COLO668 (cell line): ENCODE measurements around the gene FIBIN.
"Not testable (repeated sequence)": the region's sequence is repeated elsewhere in the genome, so short reads cannot be mapped to it uniquely, and the experiment has no call there.

Experiments
- DNase-seq: peaks from one replicate; lab custom pipeline; 2025; ENCODE audit not compliant: unreplicated experiment; lab: John Stamatoyannopoulos, UW

The FIBIN gene

DNA sequence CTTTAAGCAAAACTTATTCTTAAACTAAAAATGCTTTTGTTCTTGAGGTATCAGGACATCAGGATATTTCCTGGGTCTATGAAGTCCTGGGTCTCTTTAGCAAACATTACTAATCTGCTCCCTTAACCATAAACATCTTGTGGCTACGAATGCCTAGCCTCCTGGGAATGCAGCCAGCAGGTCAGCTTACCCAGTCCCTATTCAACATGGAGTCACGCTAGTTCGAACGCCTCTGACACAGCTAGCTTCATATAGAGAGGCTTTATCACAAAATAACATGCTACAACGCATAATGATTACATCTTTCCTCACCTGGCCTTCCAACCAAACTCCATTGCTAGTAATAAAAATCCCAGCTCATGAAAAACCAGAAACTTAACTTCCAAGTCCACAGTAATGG is 17.5 kb upstream of the FIBIN start:
- no peak for DNase-seq

DNA sequence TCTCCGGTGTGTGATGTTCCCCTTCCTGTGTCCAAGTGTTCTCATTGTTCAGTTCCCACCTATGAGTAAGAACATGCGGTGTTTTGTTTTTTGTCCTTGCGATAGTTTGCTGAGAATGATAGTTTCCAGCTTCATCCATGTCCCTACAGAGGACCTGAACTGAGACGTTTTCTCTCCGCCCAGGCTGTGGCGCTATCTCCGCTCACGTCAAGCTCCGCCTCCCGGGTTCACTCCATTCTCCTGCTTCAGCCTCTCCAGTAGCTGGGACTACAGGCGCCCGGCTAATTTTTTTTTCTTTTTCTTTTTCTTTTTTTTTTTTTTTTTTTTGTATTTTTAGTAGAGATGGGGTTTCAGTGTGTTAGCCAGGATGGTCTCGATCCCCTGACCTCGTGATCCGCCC is 16.7 kb upstream of the FIBIN start:
- not testable (repeated sequence) for DNase-seq

DNA sequence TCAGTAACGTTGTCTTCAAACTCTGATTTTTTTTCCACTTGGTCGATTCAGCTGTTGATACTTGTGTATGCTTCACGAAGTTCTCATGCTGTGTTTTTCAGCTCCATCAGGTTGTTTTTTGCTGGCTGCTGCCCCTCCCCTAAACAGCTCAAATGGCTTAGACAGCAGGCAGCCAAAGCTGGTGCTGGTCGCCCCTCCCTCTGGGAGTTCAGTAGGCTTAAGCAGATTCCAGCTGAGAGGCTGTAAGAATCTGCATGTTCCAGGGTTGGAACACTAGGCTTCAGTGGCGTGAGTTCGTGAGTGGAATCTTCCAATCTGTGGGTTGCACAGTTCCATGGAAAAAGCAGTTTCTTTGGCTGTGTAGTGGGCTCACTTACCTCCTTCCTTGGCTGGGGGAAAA is 10.3 kb upstream of the FIBIN start:
- no peak for DNase-seq

DNA sequence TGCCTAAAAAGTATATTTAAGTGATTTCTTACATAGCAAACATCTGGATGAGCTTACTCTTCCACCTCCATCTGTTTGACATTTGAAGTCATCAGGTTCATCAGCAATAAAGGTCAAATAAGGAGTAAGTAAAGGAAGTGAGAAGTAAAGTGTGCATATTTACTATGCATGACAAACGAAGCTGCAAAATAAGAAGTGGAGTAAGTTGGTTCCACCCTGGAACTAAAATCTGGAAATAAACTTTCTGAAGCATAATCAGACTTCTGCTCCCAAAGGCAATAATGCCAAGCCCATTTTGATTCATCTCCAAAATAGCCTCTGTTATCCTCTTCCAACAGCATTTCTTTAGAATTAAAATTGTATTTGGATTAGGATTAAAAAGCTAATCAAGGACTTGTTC is 8.4 kb upstream of the FIBIN start:
- no peak for DNase-seq

DNA sequence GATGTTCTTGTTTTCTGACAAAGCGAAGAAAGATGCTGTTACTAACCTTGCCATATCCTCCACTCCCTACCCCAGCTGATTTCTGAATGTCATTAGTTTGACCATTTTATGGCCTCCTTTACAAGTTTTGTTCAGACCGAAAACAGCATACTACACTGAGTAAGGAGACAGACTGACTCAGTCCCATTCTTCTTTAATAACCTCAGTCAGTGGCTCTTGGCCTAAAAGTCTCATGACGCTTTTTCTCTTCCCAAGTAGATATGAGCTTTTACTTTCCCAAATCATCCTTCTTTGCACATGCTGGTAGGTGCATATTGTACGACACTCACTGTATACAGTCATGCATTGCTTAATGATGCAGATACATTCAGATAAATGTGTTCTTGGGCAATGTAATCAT is 8.0 kb upstream of the FIBIN start:
- DNase-seq = no peak

DNA sequence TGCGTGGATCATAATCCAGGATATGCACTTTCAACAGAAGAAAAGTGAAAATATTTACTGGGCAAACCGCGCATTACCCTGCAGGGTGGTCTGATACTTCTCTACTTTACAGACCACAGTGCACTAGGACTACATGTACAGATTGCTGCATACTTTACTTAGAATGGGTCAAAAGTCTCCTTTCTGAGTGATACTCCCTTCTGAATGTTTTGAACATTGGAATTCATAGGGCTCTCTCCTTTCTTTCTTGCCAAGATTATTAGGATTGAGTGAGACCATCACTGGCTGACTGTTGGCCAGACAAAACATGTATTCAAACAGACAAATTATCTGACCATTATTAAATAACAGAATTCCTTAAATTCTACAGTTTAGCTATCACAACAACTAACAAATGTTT is 6.6 kb upstream of the FIBIN start:
- DNase-seq = no peak

DNA sequence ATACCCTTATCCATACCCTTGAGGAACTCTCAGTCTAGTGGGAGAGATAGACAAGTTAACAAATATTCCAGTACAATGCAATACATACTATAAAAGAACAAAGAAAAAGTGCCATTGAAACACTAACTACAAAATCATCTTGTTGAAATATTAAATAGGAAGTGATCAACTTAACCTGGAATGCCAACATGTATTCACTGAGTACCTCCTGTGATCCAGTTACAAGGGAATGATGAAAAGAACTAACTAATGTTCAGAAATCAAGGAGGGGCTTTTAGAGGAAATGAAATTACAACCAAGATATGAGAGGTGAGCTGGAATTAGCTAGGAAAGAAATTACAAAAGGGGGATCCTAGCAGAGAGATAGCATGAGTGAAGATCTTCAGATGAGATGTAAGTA is 6.2 kb upstream of the FIBIN start:
- no peak for DNase-seq

DNA sequence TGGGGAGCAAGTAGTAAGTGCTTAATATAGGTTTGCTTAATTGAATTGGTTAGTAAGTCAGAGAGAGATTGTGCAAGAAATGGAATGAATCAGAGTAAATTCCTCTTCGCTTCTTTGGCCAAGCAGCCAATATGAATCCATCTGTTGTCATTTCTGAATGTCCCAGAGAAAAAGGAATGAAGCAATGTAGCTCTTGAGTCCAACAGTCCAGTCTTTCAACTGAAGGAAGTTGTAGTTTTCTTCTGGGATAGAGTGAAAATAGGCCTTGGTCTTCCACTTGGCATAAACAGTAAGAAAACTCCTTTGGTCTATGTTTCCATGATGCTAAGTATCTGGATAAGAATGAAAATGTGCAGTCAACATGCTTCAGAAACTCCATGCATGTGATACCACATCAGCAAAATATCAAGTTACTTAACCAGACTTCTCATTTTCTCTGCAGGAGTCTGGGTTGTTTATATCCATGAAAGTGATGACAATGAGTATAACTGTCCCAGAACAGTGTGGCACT is 1.8 kb upstream of the FIBIN start:
- no peak for DNase-seq

DNA sequence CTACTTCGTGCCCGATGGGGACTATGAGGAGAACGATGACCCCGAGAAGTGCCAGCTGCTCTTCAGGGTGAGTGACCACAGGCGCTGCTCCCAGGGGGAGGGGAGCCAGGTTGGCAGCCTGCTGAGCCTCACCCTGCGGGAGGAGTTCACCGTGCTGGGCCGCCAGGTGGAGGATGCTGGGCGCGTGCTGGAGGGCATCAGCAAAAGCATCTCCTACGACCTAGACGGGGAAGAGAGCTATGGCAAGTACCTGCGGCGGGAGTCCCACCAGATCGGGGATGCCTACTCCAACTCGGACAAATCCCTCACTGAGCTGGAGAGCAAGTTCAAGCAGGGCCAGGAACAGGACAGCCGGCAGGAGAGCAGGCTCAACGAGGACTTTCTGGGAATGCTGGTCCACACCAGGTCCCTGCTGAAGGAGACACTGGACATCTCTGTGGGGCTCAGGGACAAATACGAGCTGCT is 751 bp downstream of the FIBIN start:
- DNase-seq = no peak

DNA sequence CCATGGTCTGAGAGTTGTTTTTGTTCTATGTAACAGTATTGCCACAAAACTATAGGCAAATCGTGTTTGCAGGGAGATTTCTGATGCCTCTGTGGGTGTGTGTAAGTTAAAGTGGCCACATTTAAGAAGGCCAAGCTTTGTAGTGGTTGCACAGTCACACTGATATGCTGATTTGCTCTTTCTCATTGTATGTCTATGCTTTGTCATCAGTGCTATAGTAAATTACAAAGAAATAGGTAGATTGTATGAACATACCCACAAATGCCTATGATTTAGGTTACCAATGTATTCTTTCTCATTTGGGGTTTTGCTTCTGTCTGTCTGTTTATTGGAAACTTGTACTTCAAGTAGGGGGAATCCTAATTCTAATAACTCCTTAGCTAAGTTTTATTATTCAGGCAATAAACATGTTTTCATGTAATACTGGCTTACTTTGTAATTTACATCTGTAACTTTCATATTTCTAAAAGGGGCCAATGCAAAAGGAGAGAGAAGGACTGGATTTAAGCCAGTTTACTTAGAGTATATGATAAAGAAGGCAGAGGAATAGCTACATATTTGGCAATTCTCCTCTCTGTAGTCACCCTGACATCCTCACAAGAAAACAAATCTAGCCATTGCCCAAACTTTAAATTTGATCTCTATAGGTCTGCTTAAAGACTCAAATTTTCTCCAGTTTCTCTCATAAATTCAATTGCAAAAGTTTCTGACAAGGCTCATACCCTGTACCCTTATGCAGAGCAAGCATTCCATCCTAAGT is 2.0 kb downstream of the FIBIN start:
- no peak for DNase-seq

DNA sequence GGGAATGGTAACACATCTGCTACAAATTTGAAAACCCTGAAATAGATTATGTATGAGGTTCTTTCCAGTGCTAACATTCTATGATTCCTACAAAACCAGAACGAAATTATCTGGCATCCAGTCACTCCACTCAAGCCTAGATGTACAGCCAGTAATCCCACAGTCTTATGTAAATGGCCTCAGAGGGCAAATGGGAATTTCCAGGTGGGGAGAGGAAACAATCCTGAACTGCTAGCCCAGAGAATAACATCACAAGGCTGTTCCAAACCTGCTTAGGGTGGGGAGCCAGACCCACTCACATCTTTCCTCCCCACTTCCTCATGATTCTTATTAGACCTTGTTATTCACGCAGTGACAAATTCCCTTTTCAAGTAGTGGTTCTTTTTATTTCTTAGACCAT is 3.5 kb downstream of the FIBIN start:
- no peak for DNase-seq

DNA sequence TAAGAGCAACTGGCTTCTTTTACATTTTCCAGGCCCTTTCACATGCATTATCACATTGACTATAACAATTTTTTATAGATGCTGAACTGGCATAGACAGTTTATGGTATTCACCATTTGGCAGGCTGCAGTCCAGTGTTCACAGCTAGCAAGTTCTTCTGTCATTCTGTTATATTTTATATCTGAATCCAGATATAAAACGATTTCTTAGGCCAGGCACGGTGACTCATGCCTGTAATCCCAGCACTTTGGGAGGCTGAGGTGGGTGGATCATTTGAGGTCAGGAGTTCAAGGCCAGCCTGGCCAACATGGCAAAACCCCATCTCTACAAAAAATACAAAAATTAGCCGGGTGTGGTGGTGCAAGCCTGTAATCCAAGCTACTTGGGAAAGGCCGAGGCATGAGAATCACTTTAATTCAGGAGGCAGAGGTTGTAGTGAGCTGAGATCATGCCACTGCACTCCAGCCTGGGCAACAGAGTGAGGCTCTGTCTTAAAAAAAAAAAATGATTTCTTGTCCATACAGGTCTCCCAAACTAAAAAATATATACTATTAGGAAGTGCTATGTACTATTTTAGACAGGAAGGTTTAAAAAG is 7.3 kb downstream of the FIBIN start:
- not testable (repeated sequence) for DNase-seq

DNA sequence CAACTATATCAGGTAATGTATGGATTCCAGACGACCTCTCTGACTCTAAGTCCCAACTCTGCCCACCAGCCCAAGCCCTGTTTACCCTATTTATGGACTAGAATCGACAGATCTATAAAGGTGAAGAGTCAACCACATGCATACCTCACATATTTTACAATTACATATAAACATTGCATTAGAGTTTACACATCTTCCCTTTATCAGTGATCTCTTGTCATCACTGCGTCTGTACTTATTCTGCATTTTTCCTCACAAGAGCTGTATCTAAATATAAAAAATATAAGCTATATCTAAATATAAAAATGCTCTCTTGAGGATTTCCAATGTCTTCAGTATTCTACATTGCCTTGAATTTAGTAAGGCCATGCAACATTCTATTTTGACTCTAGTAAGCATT is 8.5 kb downstream of the FIBIN start:
- DNase-seq = no peak

DNA sequence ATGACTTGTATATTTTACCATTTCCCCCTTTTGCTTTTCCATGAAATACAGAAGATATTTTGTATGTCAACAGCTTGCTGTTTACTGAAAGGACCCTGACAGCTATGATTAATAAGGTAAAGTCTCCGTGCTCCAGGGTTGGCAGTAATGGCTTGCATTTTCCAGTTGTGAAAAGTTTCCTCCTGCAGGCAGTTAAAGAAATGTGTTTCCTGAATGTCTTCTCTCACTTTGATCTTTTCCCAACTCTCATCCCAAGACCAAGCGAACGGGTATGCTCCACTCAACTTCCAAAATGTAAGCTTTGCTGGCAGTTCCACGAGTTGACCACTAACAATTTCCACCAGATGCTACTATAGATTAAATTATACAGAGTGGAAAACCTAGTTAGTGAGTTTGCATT is 8.9 kb downstream of the FIBIN start:
- no peak for DNase-seq

DNA sequence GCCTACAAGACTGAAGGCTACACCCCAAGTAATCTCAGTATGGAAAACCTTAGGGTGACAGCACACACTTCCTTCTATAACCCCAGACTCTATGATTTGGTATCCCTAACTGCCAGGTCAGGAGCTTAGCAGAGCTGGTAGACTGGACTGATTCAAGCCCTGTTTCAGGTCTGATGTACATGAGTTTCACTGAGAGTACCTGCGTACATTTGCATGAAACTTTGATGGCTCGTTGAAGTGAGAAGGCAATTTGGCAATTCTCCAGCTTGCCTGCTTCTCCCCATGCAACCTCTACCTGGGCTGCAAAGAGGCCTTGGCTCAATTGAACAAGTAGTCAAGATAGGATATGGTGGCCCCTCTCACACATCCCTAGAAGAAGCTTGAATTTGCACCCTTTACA is 10.2 kb downstream of the FIBIN start:
- no peak for DNase-seq

DNA sequence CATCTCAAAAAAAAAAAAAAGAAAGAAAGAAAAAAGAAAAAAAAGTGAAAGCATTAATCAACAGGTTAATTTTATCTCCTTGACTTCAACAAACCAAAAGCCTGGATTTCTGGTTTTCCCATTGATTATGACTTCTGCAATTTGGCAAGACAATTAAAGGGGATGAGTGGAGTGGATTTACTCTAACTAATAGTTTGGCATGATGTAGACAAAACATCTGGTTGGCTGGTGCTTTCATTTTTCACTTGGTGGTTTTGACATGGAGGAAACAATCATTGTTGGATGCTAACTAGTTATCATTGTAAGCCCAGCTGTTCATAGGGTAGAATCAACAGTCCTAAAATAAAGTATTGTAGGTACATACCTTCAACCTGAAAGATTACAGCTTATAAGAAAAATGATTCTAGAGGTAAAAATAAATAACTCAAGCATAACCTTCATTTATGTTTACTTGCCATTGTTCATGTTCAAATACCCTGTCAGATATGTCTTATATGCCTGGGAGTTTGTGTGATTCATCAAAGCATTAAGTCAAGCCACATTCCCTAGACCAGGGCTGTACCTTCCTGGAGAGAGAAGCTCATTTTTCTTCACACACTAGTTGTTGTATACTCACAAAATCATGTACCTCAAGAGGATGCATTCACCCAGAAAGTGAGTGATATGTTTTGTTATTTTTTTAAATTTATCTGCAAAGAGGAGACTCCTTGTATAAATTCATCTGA is 15.1 kb downstream of the FIBIN start:
- no peak for DNase-seq

DNA sequence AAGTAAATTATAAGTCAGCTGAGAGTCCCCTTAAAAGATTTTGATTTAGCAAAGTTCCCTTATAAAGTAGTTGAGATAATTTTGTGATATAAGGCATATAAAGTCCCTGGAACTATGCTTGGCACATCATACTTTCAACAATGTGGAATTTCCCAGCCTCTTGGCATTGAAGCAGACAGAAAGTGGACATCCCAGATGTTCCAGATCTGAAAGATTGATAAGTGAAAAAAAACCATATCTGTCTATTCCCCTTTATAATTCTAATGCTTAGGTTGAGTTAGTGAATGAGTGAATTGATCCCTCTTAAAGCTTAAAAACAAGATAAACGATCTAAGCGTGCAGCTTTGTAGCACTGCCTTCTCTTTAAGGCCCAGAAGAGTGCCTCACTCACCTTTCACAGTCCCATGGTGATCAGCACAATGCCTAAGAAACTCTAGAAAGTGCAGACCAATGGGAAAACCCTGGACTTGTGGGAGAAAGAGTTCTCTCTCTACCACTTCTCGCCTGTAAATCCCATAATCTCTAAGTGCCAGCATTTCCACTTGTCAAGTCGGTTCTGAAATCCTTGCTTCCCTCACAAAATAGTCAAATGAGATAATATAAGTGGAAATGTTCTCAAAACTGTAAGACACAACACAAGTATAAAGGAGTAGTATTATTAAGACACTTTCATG is 17.8 kb downstream of the FIBIN start:
- DNase-seq = no peak

DNA sequence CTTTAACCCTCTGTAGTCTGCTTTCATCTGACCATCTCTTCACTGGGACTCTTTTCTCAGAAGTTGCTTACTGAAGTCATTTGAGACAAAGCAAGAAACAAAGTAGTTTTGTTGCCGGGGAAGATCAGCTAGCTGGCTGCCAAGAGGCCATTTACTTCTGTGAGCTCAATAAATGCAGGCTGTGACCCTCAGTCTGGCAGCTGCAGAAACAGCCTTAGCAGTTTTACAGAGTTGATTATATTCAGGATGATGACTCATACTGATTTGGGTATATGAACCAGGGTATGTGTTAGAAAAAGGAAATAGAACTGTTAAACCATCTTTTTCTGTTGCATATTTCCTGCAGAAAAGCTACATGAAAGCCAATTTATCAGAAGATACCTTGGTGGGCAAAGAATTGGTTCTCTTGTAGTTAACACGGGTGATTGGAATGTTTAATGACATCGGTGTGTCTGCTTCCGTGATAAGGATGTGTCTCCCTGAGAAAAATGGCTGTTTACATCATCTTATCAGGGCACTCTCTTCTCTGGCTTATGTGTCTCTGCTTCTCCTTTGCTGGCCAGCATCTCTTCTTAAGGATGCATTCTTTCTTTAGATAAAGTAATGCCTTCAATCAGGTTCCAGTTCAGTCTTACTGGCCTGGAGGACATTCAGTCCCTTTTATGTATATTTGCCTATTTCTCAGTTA is 18.5 kb downstream of the FIBIN start:
- no peak for DNase-seq

DNA sequence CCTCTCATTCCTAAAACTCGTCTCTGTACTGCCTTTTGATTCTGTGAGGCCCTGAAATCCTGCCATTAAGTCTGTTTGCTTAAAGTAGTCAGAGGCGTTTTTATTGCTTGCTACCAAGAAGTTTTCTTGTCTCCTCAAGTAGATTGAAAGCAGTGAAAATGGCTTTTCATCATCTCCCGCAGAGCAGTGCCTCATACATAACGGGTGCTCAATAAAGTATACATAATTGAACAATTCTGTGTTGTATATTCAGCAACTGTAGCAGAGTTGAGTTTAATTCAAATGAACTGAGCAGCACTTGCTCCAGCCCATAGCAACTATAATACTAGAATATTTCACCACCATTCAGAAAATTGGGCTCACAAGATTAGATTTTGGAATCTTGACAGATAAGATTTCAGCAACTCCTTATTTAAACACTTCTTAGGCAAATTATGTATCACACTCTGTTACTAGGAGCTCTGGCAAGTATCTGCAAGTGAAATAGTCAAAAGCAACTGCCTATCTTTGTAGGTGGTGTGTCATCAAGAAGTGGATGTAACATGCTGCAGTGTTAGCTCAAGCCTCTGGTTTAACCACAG is 20.0 kb downstream of the FIBIN start:
- no peak for DNase-seq

DNA sequence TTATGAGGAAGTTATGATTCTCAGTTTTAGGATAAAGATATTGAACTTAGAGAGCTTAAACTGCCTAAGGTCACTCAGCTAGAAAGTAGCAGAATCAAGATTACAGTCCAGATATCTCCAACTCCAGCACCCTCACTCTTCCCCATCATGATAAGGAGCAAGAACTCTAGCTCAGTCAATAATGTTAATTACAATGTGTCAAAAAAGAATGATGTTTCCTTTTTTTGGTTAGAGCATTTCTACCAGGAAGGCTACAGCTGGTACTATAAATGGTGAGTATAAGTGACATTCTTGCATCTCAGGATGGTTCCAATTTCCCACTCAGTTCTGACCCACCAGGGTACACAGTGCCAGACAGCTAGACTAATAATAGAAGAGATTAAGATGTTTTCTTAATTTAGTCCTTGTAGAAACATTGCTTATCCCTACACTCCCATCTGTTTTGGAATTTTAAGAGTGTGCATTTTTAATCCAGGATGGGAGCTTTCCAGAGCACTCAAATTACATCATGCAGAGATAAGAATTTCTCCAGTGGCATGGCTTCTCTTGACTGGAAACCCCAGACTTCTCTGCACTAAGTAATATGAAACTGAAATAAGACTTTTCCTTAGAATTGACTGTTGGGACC is 25.1 kb downstream of the FIBIN start:
- DNase-seq = no peak
